K562 (cell line): ENCODE data around the gene FAM222A. TPM values are rescaled to one million over a fixed set of nuclear protein-coding genes. Genes with fewer than 3 reads are reported as not detected.

ENCODE experiments used
- ATAC-seq: fragments of 200-7000 bp; cut with Tn5 transposase; 3 replicates; pipeline ENCODE4 v1.9.1; 2020; ENCODE audit warnings: moderate library complexity
- BruUV-seq: library from RNA; stranded (reverse); fragments of 400-500 nt; replicated peaks from 2 replicates; lab custom pipeline; 2021; lab: Mats Ljungman, UMichigan
- CTCF ChIA-PET: fragments of 300-600 bp; formaldehyde crosslinking; extraction: SDS; loops from one replicate; lab custom pipeline; 2021; ENCODE audit warnings: low intra/inter-chr PET ratio; lab: Yijun Ruan, JAX
- POLR2A ChIA-PET: fragments of 300-600, 350-650 bp; sonication (Branson Sonifier 250); formaldehyde crosslinking; extraction: SDS; loops from one replicate; lab custom pipeline; 2021; ENCODE audit warnings: antibody characterized with exemption, inconsistent platforms; lab: Yijun Ruan, JAX
- DNase-seq, 4 experiments: peaks; one replicate each; pipeline versions ENCODE4 v3.0.0 to v3.0.0-alpha.2; 2011 to 2018; ENCODE audit warnings: low spot score in 3 of 4, mixed read lengths in 3 of 4; ENCODE audit errors: extremely low read depth in 1 of 4
- FAIRE-seq: peaks from 2 replicates; lab custom pipeline; 2011; peaks lifted over from hg19 to GRCh38; lab: Jason Lieb, UNC
- H2AFZ ChIP-seq: 2 replicates; pipeline ENCODE4 v1.6.0; 2011; ENCODE audit warnings: low read depth, low read length, control low read depth, inconsistent platforms
- H3K27ac ChIP-seq: fragments of 200-600 bp; 3 replicates; pipeline ENCODE4 v1.8.0; 2011; ENCODE audit warnings: low read depth, mild to moderate bottlenecking, control low read depth, inconsistent platforms, low read length, moderate library complexity, mixed read lengths; ENCODE audit errors: extremely low read depth
- H3K27me3 ChIP-seq, 2 experiments: fragments of 300-600 bp in 1 of 2; 2 replicates in 1 of 2; 3 replicates in 1 of 2; pipeline versions ENCODE4 v1.6.0 to v1.8.0; 2011; ENCODE audit warnings: inconsistent platforms in 2 of 2, low read length in 2 of 2, mild to moderate bottlenecking in 1 of 2, mixed read lengths in 1 of 2, moderate library complexity in 1 of 2; ENCODE audit not compliant: control insufficient read depth in 2 of 2, insufficient read depth in 2 of 2
- H3K36me3 ChIP-seq: fragments of 300-600 bp; 3 replicates; pipeline ENCODE4 v1.8.0; 2011; ENCODE audit warnings: mild to moderate bottlenecking, low read length, inconsistent platforms; ENCODE audit not compliant: control insufficient read depth, insufficient read depth
- H3K4me1 ChIP-seq, 2 experiments: fragments of 200-600 bp in 1 of 2; replicated peaks in 1 of 2; 2 replicates in 1 of 2; 3 replicates in 1 of 2; pipeline versions ENCODE4 v1.5.1 to v1.8.0; 2011; ENCODE audit warnings: inconsistent platforms in 2 of 2, low read length in 2 of 2, mild to moderate bottlenecking in 1 of 2, mixed read lengths in 1 of 2, moderate library complexity in 1 of 2; ENCODE audit not compliant: control insufficient read depth in 2 of 2, insufficient read depth in 2 of 2
- H3K4me2 ChIP-seq: 2 replicates; pipeline ENCODE4 v1.6.1; 2011; ENCODE audit warnings: low read length, control low read depth, inconsistent platforms, mixed read lengths; ENCODE audit not compliant: insufficient read depth
- H3K4me3 ChIP-seq: fragments of 200-600 bp; sonication (generic), shearing (Covaris generic); 2 replicates; pipeline ENCODE4 v1.5.1; 2016; ENCODE audit warnings: control low read depth, inconsistent platforms
- H3K79me2 ChIP-seq: fragments of 200-600 bp; 3 replicates; pipeline ENCODE4 v1.8.0; 2011; ENCODE audit warnings: low read length, inconsistent platforms; ENCODE audit not compliant: control insufficient read depth, insufficient read depth
- H3K9ac ChIP-seq, 2 experiments: 2 replicates each; pipeline versions ENCODE4 v1.6.0 to v1.6.1; 2011; ENCODE audit warnings: low read depth in 2 of 2, low read length in 2 of 2, control low read depth in 1 of 2, inconsistent platforms in 1 of 2, mild to moderate bottlenecking in 1 of 2, mixed read lengths in 1 of 2; ENCODE audit not compliant: insufficient read depth in 1 of 2
- H3K9me1 ChIP-seq: one replicate; pipeline ENCODE4 v1.6.0; 2011; ENCODE audit warnings: inconsistent platforms, mild to moderate bottlenecking, low read length, moderate library complexity; ENCODE audit not compliant: control insufficient read depth, insufficient read depth
- H3K9me3 ChIP-seq: replicated peaks from 2 replicates; pipeline ENCODE4 v1.5.1; 2011; ENCODE audit warnings: low read depth, low read length, inconsistent platforms; ENCODE audit not compliant: control insufficient read depth, insufficient read depth
- H4K20me1 ChIP-seq: replicated peaks from 2 replicates; pipeline ENCODE4 v1.6.1; 2011; ENCODE audit warnings: low read length, inconsistent platforms, mixed read lengths; ENCODE audit not compliant: control insufficient read depth, insufficient read depth
- ATF7 ChIP-seq: fragments of 450-650 bp; IDR thresholded peaks from 2 replicates; pipeline ENCODE4 v1.7.1; 2014; ENCODE audit warnings: mild to moderate bottlenecking, moderate library complexity
- BRCA1 ChIP-seq, 2 experiments: fragments of 450-650 bp in 1 of 2; sonication (generic) in 1 of 2; formaldehyde crosslinking in 1 of 2; IDR thresholded peaks; 2 replicates each; pipeline versions ENCODE4 v1.5.0 to v1.6.1; 2017 to 2020; ENCODE audit warnings: mild to moderate bottlenecking in 1 of 2, missing genetic modification reagents in 1 of 2
- CREB1 ChIP-seq, 2 experiments: sonication (generic) in 1 of 2; formaldehyde crosslinking in 1 of 2; IDR thresholded peaks; 2 replicates each; pipeline versions ENCODE4 v1.6.1 to v1.8.0; 2012 to 2022; ENCODE audit warnings: inconsistent platforms in 1 of 2, mild to moderate bottlenecking in 1 of 2, missing genetic modification reagents in 1 of 2, moderate library complexity in 1 of 2
- CREM ChIP-seq: IDR thresholded peaks from 2 replicates; pipeline ENCODE4 v1.6.1; 2014; ENCODE audit warnings: antibody characterized with exemption, low read depth
- ELF1 ChIP-seq: fragments of 200-800 bp; sonication (Bioruptor generic); IDR thresholded peaks from 2 replicates; pipeline ENCODE4 v1.6.1; 2016; ENCODE audit warnings: missing genetic modification characterization, missing compliant biosample characterization
- GABPB2 ChIP-seq: fragments of 250-450 bp; sonication (Bioruptor Pico); conservative IDR thresholded peaks from 2 replicates; pipeline ENCODE4 v1.5.1; 2021; ENCODE audit warnings: mild to moderate bottlenecking
- HDAC1 ChIP-seq, 2 experiments: fragments of 450-650 bp; IDR thresholded peaks; 2 replicates each; pipeline ENCODE4 v1.6.1; 2016 to 2017; ENCODE audit warnings: inconsistent platforms in 1 of 2, mild to moderate bottlenecking in 1 of 2, moderate library complexity in 1 of 2
- KHSRP ChIP-seq: fragments of 450-650 bp; IDR thresholded peaks from 2 replicates; pipeline ENCODE4 v1.6.1; 2017
- NCOA1 ChIP-seq: fragments of 450-650 bp; IDR thresholded peaks from 2 replicates; pipeline ENCODE4 v1.6.1; 2016; ENCODE audit warnings: low read depth
- RFX1 ChIP-seq: fragments of 450-650 bp; IDR thresholded peaks from 2 replicates; pipeline ENCODE4 v1.6.1; 2016; ENCODE audit warnings: mild to moderate bottlenecking, moderate library complexity
- SAFB ChIP-seq: fragments of 200-400 bp; formaldehyde crosslinking; IDR thresholded peaks from 2 replicates; pipeline ENCODE4 v1.6.1; 2017; ENCODE audit warnings: low read depth, low read length, borderline replicate concordance
- TFAM ChIP-seq: fragments of 250-450 bp; sonication (Bioruptor Pico); conservative IDR thresholded peaks from 2 replicates; pipeline ENCODE4 v1.5.0; 2021; ENCODE audit warnings: mild to moderate bottlenecking, moderate library complexity
- TGIF2 ChIP-seq: sonication (generic); formaldehyde crosslinking; IDR thresholded peaks from 2 replicates; pipeline ENCODE4 v1.8.1; 2022; ENCODE audit warnings: mild to moderate bottlenecking, missing genetic modification reagents, moderate library complexity
- ZBED1 ChIP-seq: IDR thresholded peaks from 2 replicates; pipeline ENCODE4 v1.6.1; 2014
- ZFP1 ChIP-seq: fragments of 450-650 bp; formaldehyde crosslinking; IDR thresholded peaks from 2 replicates; pipeline ENCODE4 v1.4.0; 2020; ENCODE audit warnings: mild to moderate bottlenecking, mixed read lengths
- ZNF436 ChIP-seq: fragments of 250-450, 450-650 bp; sonication (Bioruptor Pico); formaldehyde crosslinking; IDR thresholded peaks from 2 replicates; pipeline ENCODE4 v1.7.0; 2020; ENCODE audit warnings: mild to moderate bottlenecking
- ZNF695 ChIP-seq: fragments of 450-650 bp; formaldehyde crosslinking; IDR thresholded peaks from 2 replicates; pipeline ENCODE4 v1.4.0; 2020; ENCODE audit warnings: mild to moderate bottlenecking, moderate library complexity
- WGBS: fragments of 100-300 bp; shearing (Covaris generic); methylation state at CpG from one replicate; pipeline ENCODE4 v1.1.6; 2016; ENCODE audit warnings: low coverage, mixed read lengths; ENCODE audit not compliant: insufficient coverage; ENCODE audit errors: missing lambda C conversion rate; 5-methylcytosine and 5-hydroxymethylcytosine counted together
- in situ Hi-C: fragments of 300-500 bp; cut with MboI; formaldehyde crosslinking; loops from 4 replicates; pipeline ENCODE4 v1.15.0; 2018; ENCODE audit warnings: inconsistent platforms, mixed read lengths
- intact Hi-C: fragments of 100-400 bp; cut with micrococcal nuclease; formaldehyde crosslinking; loops from 2 replicates; pipeline ENCODE4 v1.14.2; 2022
- polyA plus RNA-seq, 8 experiments: library from polyadenylated mRNA; depleted of rRNA in 4 of 8; stranded (reverse) in 5 of 8; unstranded in 3 of 8; fragments of >200 nt; fragmentation: Nextera tagmentation in 2 of 8; fragmentation: Illumina TruSeq in 1 of 8; extraction: Ambion mirVana in 2 of 8; extraction: Trizol in 1 of 8; gene quantifications; 2 replicates each; pipeline versions ENCODE4 v1.2.1 to v1.2.3, GENCODE V29; 2011 to 2014; ENCODE audit warnings: inconsistent platforms in 1 of 8, missing spikeins in 1 of 8
- total RNA-seq, 7 experiments: library from RNA; depleted of rRNA in 6 of 7; stranded (reverse); fragments of >200 nt in 6 of 7; fragmentation: Illumina TruSeq in 2 of 7; extraction: Trizol in 2 of 7; gene quantifications; 2 replicates each; pipeline versions ENCODE4 v1.2.1 to v1.2.3, GENCODE V29; 2011 to 2021; ENCODE audit warnings: low replicate concordance in 1 of 7
- TF ChIP-seq, protein P1 (sequence below): sonication (generic); formaldehyde crosslinking; IDR thresholded peaks from 2 replicates; pipeline ENCODE4 v1.8.0; 2022; ENCODE audit warnings: mild to moderate bottlenecking, missing genetic modification reagents, borderline replicate concordance
- TF ChIP-seq, protein P2 (sequence below), 3 experiments: fragments of 200-800 bp in 1 of 3; sonication (Bioruptor generic) in 1 of 3; sonication (generic) in 1 of 3; formaldehyde crosslinking in 1 of 3; IDR thresholded peaks; 2 replicates each; pipeline versions ENCODE4 v1.6.1 to v1.8.0; 2016 to 2022; ENCODE audit warnings: mild to moderate bottlenecking in 2 of 3, missing compliant biosample characterization in 2 of 3, missing genetic modification characterization in 2 of 3, missing genetic modification reagents in 1 of 3

FAM222A gene
- total and polyA plus RNA-seq, 9 of the 15 experiments (the other 6 are each of a cell fraction or from before 2014, with no cell fraction given) = 0.03 to 0.36 (median 0.12) TPM; not detected in 1

- no TSS peak for BruUV-seq
- CTCF ChIA-PET = no interaction called here
- TF ChIP-seq ZBED1 (no peak), CREM (peak; percentile 88), ZFP1 (CRISPR knock-in tag) (no peak), ATF7 (no peak), ZNF436 (no peak), HDAC1 (IDR thresholded peaks at IDR 0.05) (no peak), RFX1 (peak; percentile 90), NCOA1 (0 out of 2 replicates have a peak, but pooled peaks have one; percentile 24), GABPB2 (no peak), KHSRP (no peak), ZNF695 (CRISPR knock-in tag) (no peak), CREB1 (IDR thresholded peaks at IDR 0.05) (peak; percentile 88), CREB1 (CRISPR knock-in tag; IDR thresholded peaks at IDR 0.05) (peak; percentile 81), ELF1 (tag) (no peak), SAFB (no peak), TFAM (CRISPR knock-in tag) (no peak), BRCA1 (IDR thresholded peaks at IDR 0.05) (no peak), BRCA1 (CRISPR knock-in tag; IDR thresholded peaks at IDR 0.05) (no peak), TGIF2 (no peak)
- TF ChIP-seq, protein P1, sequence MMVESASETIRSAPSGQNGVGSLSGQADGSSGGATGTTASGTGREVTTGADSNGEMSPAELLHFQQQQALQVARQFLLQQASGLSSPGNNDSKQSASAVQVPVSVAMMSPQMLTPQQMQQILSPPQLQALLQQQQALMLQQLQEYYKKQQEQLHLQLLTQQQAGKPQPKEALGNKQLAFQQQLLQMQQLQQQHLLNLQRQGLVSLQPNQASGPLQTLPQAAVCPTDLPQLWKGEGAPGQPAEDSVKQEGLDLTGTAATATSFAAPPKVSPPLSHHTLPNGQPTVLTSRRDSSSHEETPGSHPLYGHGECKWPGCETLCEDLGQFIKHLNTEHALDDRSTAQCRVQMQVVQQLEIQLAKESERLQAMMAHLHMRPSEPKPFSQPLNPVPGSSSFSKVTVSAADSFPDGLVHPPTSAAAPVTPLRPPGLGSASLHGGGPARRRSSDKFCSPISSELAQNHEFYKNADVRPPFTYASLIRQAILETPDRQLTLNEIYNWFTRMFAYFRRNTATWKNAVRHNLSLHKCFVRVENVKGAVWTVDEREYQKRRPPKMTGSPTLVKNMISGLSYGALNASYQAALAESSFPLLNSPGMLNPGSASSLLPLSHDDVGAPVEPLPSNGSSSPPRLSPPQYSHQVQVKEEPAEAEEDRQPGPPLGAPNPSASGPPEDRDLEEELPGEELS = no peak
- TF ChIP-seq, protein P2, sequence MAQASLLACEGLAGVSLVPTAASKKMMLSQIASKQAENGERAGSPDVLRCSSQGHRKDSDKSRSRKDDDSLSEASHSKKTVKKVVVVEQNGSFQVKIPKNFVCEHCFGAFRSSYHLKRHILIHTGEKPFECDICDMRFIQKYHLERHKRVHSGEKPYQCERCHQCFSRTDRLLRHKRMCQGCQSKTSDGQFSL (CRISPR knock-in tag; IDR thresholded peaks at IDR 0.05) = 0 out of 2 replicates have a peak, but pooled peaks have one; percentile 36
- TF ChIP-seq, protein P2 (tag; IDR thresholded peaks at IDR 0.05) = no peak
Measured at GRCh38 chr12:109715310-109716091, 1.9 kb downstream of the FAM222A start.

More at GRCh38 chr12:109715310-109716091, 1.9 kb downstream of the FAM222A start:
- Histone ChIP-seq H3K4me3 (no peak overlapping the region), H3K4me1 (peaks cover 9 to 44% of the 10 kb centered on the region in 2 experiments; a peak in 4 of 5 replicates), H3K9ac (no peak overlapping the region), H3K9me3 (no peaks in the 10 kb centered on the region), H3K79me2 (no peaks in the 10 kb centered on the region), H3K27me3 (peaks cover 15 to 37% of the 10 kb centered on the region in 2 experiments; a peak in 4 of 5 replicates), H4K20me1 (peaks cover 36% of the 10 kb centered on the region), H3K4me2 (no peak overlapping the region), H2AFZ (no peak overlapping the region), H3K36me3 (no peaks in the 10 kb centered on the region), H3K27ac (no peak overlapping the region), H3K9me1 (peaks cover 4% of the 10 kb centered on the region)
- ATAC-seq = no peak
- in situ Hi-C loops = no loop called here
- intact Hi-C loops = loop anchor here (10.0 kb wide), 1 partner anchor 121 kb away; no protein-coding TSS in a partner anchor
- FAIRE-seq = no peak
- WGBS = 27% methylated on average over 13 of the region's 19 CpGs
- POLR2A ChIA-PET = interaction anchor here (0.6 to 0.8 kb wide), 2 partner anchors 10 to 45 kb away, joined by 3 to 4 read pairs; no protein-coding TSS in a partner anchor
- DNase-seq = peak; percentile 33 to 62 (median 55)
